OCI-LY7 (cell line): Measurements from ENCODE around the gene STX16.

Source experiments
- EZH2phosphoT487 ChIP-seq: fragments of 200-600 bp; sonication (generic); IDR thresholded peaks from 2 replicates; pipeline ENCODE4 v1.6.1; 2018; ENCODE audit warnings: low read depth, borderline replicate concordance, mild to moderate bottlenecking, mixed run types, antibody characterized with exemption, low read length, moderate library complexity, mixed read lengths
- TF ChIP-seq, protein P1 (sequence below): fragments of 200-600 bp; sonication (generic); conservative IDR thresholded peaks from 2 replicates; pipeline ENCODE4 v1.5.1; 2014; ENCODE audit warnings: mild to moderate bottlenecking, antibody characterized with exemption, low read length, moderate library complexity, mixed read lengths

GRCh38 chr20:58605292-58606065, 45.6 kb upstream of the STX16 start:
- TF ChIP-seq, protein P1, sequence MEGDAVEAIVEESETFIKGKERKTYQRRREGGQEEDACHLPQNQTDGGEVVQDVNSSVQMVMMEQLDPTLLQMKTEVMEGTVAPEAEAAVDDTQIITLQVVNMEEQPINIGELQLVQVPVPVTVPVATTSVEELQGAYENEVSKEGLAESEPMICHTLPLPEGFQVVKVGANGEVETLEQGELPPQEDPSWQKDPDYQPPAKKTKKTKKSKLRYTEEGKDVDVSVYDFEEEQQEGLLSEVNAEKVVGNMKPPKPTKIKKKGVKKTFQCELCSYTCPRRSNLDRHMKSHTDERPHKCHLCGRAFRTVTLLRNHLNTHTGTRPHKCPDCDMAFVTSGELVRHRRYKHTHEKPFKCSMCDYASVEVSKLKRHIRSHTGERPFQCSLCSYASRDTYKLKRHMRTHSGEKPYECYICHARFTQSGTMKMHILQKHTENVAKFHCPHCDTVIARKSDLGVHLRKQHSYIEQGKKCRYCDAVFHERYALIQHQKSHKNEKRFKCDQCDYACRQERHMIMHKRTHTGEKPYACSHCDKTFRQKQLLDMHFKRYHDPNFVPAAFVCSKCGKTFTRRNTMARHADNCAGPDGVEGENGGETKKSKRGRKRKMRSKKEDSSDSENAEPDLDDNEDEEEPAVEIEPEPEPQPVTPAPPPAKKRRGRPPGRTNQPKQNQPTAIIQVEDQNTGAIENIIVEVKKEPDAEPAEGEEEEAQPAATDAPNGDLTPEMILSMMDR: no peak
- no peak for TF ChIP-seq EZH2phosphoT487
